Natural killer cell (primary cell): Measurements from ENCODE around the gene PCTP. TPM values are rescaled to one million over a fixed set of nuclear protein-coding genes. Genes with fewer than 3 reads are reported as not detected.

Experiments
- ATAC-seq, 3 donors: fragments of 150-1000 bp in 2 of 3; fragments of 200-7000 bp in 1 of 3; cut with Tn5 transposase; 1 replicate in 1 of 3; 2 replicates in 2 of 3; pipeline ENCODE4 v1.10.0; 2021; ENCODE audit warnings: mild to moderate bottlenecking in 2 of 3, moderate library complexity in 2 of 3
- DNase-seq, 2 donors: peaks; one replicate each; pipeline versions ENCODE4 v3.0.0 to v3.0.0-alpha.2; 2013 to 2021; ENCODE audit warnings: mixed read lengths in 1 of 2
- H3K27ac ChIP-seq: one replicate; pipeline ENCODE4 v1.5.1; 2013; ENCODE audit warnings: mild to moderate bottlenecking, low read length
- H3K27me3 ChIP-seq: one replicate; pipeline ENCODE4 v1.6.1; 2013; ENCODE audit warnings: low read length; ENCODE audit not compliant: control insufficient read depth, insufficient read depth
- H3K36me3 ChIP-seq: one replicate; pipeline ENCODE4 v1.6.1; 2013; ENCODE audit warnings: low read length; ENCODE audit not compliant: control insufficient read depth, insufficient read depth
- H3K4me1 ChIP-seq: one replicate; pipeline ENCODE4 v1.6.1; 2013; ENCODE audit warnings: low read length; ENCODE audit not compliant: control insufficient read depth, insufficient read depth
- H3K4me3 ChIP-seq: one replicate; pipeline ENCODE4 v1.5.1; 2013; ENCODE audit warnings: low read length
- H3K9me3 ChIP-seq: one replicate; pipeline ENCODE4 v1.6.1; 2013; ENCODE audit warnings: low read length; ENCODE audit not compliant: control insufficient read depth, insufficient read depth
- H3K27ac Mint-ChIP-seq, 2 donors: one replicate each; pipeline ENCODE4 v1.8.0; 2022; ENCODE audit warnings: mild to moderate bottlenecking in 2 of 2, mixed read lengths in 2 of 2, moderate library complexity in 1 of 2
- H3K27me3 Mint-ChIP-seq, 2 donors: one replicate each; pipeline ENCODE4 v1.8.0; 2022; ENCODE audit warnings: low read depth in 2 of 2, mixed read lengths in 2 of 2
- H3K36me3 Mint-ChIP-seq: one replicate; pipeline ENCODE4 v1.8.0; 2022; ENCODE audit warnings: mixed read lengths
- H3K4me1 Mint-ChIP-seq, 2 donors: one replicate each; pipeline ENCODE4 v1.8.0; 2022; ENCODE audit warnings: mixed read lengths in 2 of 2
- H3K4me3 Mint-ChIP-seq: one replicate; pipeline ENCODE4 v1.8.0; 2022; ENCODE audit warnings: mild to moderate bottlenecking, moderate library complexity, mixed read lengths
- H3K9me3 Mint-ChIP-seq, 2 donors: one replicate each; pipeline ENCODE4 v1.8.0; 2022; ENCODE audit warnings: mixed read lengths in 2 of 2
- WGBS: methylation state at CpG from one replicate; pipeline ENCODE4 v1.1.7; 2013; ENCODE audit warnings: missing lambda C conversion rate; ENCODE audit not compliant: insufficient coverage; 5-methylcytosine and 5-hydroxymethylcytosine counted together
- intact Hi-C: fragments of 100-400 bp; cut with micrococcal nuclease; formaldehyde crosslinking; loops from one replicate; pipeline ENCODE4 v1.14.2; 2022
- total RNA-seq, 4 donors: library from RNA; stranded (reverse); fragments of 120-200 nt in 1 of 4; gene quantifications; one replicate each; pipeline versions ENCODE4 v1.2.3 to v1.2.4, GENCODE V29; 2013 to 2022
- TF ChIP-seq, protein P1 (sequence below): fragments of 200-600 bp; IDR thresholded peaks from one replicate; pipeline ENCODE4 v1.8.0; 2022; ENCODE audit warnings: antibody characterized with exemption

The PCTP gene
- total RNA-seq, 3 donors from 2014 or later (not counting 1 experiment from before 2014, with no cell fraction given) = 6.3 to 9.5 (median 9.2) TPM

DNA sequence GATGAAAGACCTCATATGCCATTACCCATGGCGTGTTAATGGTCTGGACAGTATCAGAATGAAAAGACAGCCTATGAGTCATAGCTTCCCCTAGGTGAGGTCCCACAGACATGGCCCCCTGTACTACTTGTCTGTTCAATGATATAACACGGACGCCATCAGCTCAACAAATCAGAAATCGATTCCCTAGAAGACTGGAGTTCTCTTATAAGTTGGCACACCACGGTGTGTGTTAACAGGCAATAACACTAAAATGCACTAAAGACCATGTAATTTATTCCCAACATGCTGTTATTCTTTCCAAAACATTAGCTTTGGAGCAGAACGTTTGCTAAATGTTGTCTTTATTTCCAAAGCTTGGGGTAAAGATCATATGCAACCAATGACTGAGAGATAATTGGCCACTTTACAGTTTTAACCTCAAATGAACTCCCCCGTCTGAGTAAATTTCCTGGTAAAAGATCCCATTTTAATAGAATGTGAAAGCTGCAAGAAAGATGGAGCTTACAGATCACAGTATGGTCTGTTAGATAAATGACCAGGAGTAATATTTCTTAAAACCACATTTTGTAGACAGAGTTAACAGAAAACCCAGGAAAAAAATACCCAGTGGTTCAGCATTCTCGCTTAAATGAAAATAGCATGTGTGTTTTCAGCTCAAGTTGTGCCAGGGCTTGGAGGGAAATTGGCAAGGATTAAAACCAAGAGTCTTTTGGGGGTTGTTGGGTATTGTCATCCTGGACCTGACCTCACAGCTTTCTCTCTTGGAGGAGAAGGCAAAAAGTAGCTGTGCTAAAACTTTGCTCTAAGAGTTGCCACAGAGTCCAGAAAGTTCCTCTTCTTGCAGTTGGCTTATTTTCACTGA lies 65.9 kb downstream of the PCTP start:
- intact Hi-C loops = no loop called here
- no peak overlapping the region for H3K27ac ChIP-seq
- H3K4me1 Mint-ChIP-seq = no peaks in the 10 kb centered on the region

GRCh38 chr17:55817397-55817709 lies 66.5 kb downstream of the PCTP start:
- H3K4me3 Mint-ChIP-seq = no peak overlapping the region
- no peaks in the 10 kb centered on the region for H3K4me1 ChIP-seq
- no peak for DNase-seq
- no peak overlapping the region for H3K27ac ChIP-seq
- H3K27me3 ChIP-seq = no peaks in the 10 kb centered on the region
- no peak for ATAC-seq
- H3K27ac Mint-ChIP-seq = no peak overlapping the region
- intact Hi-C loops = no loop called here
- no peaks in the 10 kb centered on the region for H3K4me1 Mint-ChIP-seq
- TF ChIP-seq, protein P1, sequence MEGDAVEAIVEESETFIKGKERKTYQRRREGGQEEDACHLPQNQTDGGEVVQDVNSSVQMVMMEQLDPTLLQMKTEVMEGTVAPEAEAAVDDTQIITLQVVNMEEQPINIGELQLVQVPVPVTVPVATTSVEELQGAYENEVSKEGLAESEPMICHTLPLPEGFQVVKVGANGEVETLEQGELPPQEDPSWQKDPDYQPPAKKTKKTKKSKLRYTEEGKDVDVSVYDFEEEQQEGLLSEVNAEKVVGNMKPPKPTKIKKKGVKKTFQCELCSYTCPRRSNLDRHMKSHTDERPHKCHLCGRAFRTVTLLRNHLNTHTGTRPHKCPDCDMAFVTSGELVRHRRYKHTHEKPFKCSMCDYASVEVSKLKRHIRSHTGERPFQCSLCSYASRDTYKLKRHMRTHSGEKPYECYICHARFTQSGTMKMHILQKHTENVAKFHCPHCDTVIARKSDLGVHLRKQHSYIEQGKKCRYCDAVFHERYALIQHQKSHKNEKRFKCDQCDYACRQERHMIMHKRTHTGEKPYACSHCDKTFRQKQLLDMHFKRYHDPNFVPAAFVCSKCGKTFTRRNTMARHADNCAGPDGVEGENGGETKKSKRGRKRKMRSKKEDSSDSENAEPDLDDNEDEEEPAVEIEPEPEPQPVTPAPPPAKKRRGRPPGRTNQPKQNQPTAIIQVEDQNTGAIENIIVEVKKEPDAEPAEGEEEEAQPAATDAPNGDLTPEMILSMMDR = no peak
- peaks cover 0 to 8% of the 10 kb centered on the region in 2 donors for H3K9me3 Mint-ChIP-seq
- H3K36me3 ChIP-seq = no peaks in the 10 kb centered on the region
- no peaks in the 10 kb centered on the region for H3K36me3 Mint-ChIP-seq
- 46% methylated on average over 1 of the region's 1 CpG for WGBS
- no peak overlapping the region for H3K4me3 ChIP-seq
- H3K9me3 ChIP-seq = no peaks in the 10 kb centered on the region
- H3K27me3 Mint-ChIP-seq = peaks cover 5 to 17% of the 10 kb centered on the region in 2 donors

More for the DNA sequence above, 65.9 kb downstream of the PCTP start:
- Mint-ChIP-seq H3K4me3 (no peak overlapping the region), H3K36me3 (no peaks in the 10 kb centered on the region), H3K27ac (no peak overlapping the region), H3K27me3 (peaks cover 5 to 17% of the 10 kb centered on the region in 2 donors), H3K9me3 (peaks cover 0 to 8% of the 10 kb centered on the region in 2 donors)
- Histone ChIP-seq H3K4me1 (no peaks in the 10 kb centered on the region), H3K27me3 (no peaks in the 10 kb centered on the region), H3K4me3 (no peak overlapping the region), H3K36me3 (no peaks in the 10 kb centered on the region), H3K9me3 (no peaks in the 10 kb centered on the region)
- TF ChIP-seq, protein P1 = no peak
- no peak for ATAC-seq
- 54% methylated on average over 7 of the region's 8 CpGs for WGBS
- no peak for DNase-seq

- H3K4me1 ChIP-seq = no peaks in the 10 kb centered on the region
- Mint-ChIP-seq H3K4me1 (no peaks in the 10 kb centered on the region), H3K27ac (no peak overlapping the region), H3K4me3 (no peak overlapping the region), H3K9me3 (peaks cover 0 to 8% of the 10 kb centered on the region in 2 donors), H3K36me3 (no peaks in the 10 kb centered on the region), H3K27me3 (peaks cover 3 to 17% of the 10 kb centered on the region in 2 donors)
- no peaks in the 10 kb centered on the region for H3K27me3 ChIP-seq
- ATAC-seq = no peak
- DNase-seq = no peak
- H3K9me3 ChIP-seq = no peaks in the 10 kb centered on the region
- no peak overlapping the region for H3K27ac ChIP-seq
- H3K4me3 ChIP-seq = no peak overlapping the region
- 89% methylated on average over 3 of the region's 3 CpGs for WGBS
- H3K36me3 ChIP-seq = no peaks in the 10 kb centered on the region
- intact Hi-C loops = no loop called here
- TF ChIP-seq, protein P1 = no peak
Observed at GRCh38 chr17:55818026-55818425, 67.2 kb downstream of the PCTP start.
